Natural killer cell treated with Interleukin-12 subunit alpha and Interleukin-12 subunit beta and Interleukin-15 and Interleukin-18, amount 100 ng/mL, for 72 hours (primary cell): Measurements from ENCODE around the gene SEMA6C. TPM values are rescaled to one million over a fixed set of nuclear protein-coding genes. Genes with fewer than 3 reads are reported as not detected.
"Not testable (repeated sequence)": the region's sequence is repeated elsewhere in the genome, so short reads cannot be mapped to it uniquely, and the experiment has no call there.

Experiments used
- ATAC-seq, 2 donors: fragments of 150-1000 bp; cut with Tn5 transposase in 1 of 2; sonication (Bioruptor Pico), chemical (Tn5 transposase) in 1 of 2; 2 replicates each; pipeline ENCODE4 v1.10.0; 2021
- DNase-seq: peaks from one replicate; pipeline ENCODE4 v3.0.0; 2022; ENCODE audit warnings: low spot score
- H3K27ac Mint-ChIP-seq, 2 donors: 1 replicate in 1 of 2; 2 replicates in 1 of 2; pipeline ENCODE4 v1.8.0; 2022; ENCODE audit warnings: mixed read lengths in 2 of 2, mild to moderate bottlenecking in 1 of 2, moderate library complexity in 1 of 2
- H3K27me3 Mint-ChIP-seq, 2 donors: 1 replicate in 1 of 2; 2 replicates in 1 of 2; pipeline ENCODE4 v1.8.0; 2022; ENCODE audit warnings: mixed read lengths in 2 of 2
- H3K36me3 Mint-ChIP-seq: one replicate; pipeline ENCODE4 v1.8.0; 2022; ENCODE audit warnings: mixed read lengths
- H3K4me1 Mint-ChIP-seq, 2 donors: 1 replicate in 1 of 2; 2 replicates in 1 of 2; pipeline ENCODE4 v1.8.0; 2022; ENCODE audit warnings: low read depth in 2 of 2, mixed read lengths in 2 of 2, mild to moderate bottlenecking in 1 of 2
- H3K4me3 Mint-ChIP-seq: one replicate; pipeline ENCODE4 v1.8.0; 2022; ENCODE audit warnings: mixed read lengths
- H3K9me3 Mint-ChIP-seq: 2 replicates; pipeline ENCODE4 v1.8.0; 2022; ENCODE audit warnings: mixed read lengths
- total RNA-seq, 2 donors: library from RNA; stranded (reverse); gene quantifications; one replicate each; pipeline ENCODE4 v1.2.3, GENCODE V29; 2022

SEMA6C gene
- total RNA-seq, 2 donors from 2014 or later, result 0.90 to 2.9 TPM

GRCh38 chr1:151131701-151132334, 14.6 kb downstream of the SEMA6C start:
- H3K27me3 Mint-ChIP-seq, result no peaks in the 10 kb centered on the region
- H3K9me3 Mint-ChIP-seq, result no peaks in the 10 kb centered on the region
- H3K36me3 Mint-ChIP-seq, result no peaks in the 10 kb centered on the region
- no peak for ATAC-seq
- peaks cover 7 to 10% of the 10 kb centered on the region in 2 donors for H3K4me1 Mint-ChIP-seq
- peak overlapping the region; percentile 70 for H3K4me3 Mint-ChIP-seq
- DNase-seq, result no peak
- peak overlapping the region in 1 of 2 donors; percentile 52 for H3K27ac Mint-ChIP-seq

GRCh38 chr1:151130987-151131586, 15.3 kb downstream of the SEMA6C start:
- H3K27me3 Mint-ChIP-seq, result no peaks in the 10 kb centered on the region
- H3K4me3 Mint-ChIP-seq, result peak overlapping the region; percentile 70
- DNase-seq, result peak; percentile 78
- H3K4me1 Mint-ChIP-seq, result peaks cover 7 to 10% of the 10 kb centered on the region in 2 donors
- H3K36me3 Mint-ChIP-seq, result no peaks in the 10 kb centered on the region
- peak; percentile 92 to 97 for ATAC-seq
- peak overlapping the region in 1 of 2 donors; percentile 52 for H3K27ac Mint-ChIP-seq
- H3K9me3 Mint-ChIP-seq, result no peaks in the 10 kb centered on the region

GRCh38 chr1:151128800-151129199, 17.6 kb downstream of the SEMA6C start:
- no peak overlapping the region for H3K4me3 Mint-ChIP-seq
- peaks cover 7 to 10% of the 10 kb centered on the region in 2 donors for H3K4me1 Mint-ChIP-seq
- no peak for ATAC-seq
- no peaks in the 10 kb centered on the region for H3K9me3 Mint-ChIP-seq
- H3K27me3 Mint-ChIP-seq, result no peaks in the 10 kb centered on the region
- DNase-seq, result no peak
- no peak overlapping the region for H3K27ac Mint-ChIP-seq
- no peaks in the 10 kb centered on the region for H3K36me3 Mint-ChIP-seq

DNA sequence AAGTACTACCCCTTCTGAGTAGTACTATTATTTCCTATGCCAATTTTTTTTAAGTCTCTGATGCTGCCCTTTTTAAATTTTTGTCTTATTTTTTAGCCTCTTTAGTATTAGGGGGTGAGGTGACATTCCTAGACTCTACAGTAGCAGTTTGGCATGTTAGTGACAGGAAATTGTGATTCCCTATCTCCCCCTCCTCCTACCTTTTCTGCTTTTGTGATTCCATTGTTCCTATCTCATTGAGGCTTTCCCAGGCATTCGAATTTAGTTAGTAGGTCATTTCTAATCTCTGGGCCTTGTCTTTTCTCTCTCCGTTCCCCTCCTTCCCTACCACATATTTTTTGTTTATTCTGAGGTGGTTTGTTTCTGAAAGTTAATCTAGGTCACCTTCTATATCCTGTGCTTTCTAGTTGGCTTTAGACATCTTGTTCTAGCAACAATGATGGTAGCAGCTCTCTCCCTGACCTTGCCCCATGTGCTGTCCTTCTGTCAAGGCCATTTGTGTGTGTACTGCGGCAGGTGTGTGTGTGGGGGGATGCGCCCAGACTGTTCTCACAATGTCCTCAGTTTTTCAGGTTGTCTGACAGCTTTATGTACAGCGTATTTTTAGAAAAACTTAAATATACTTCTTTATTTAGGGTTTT, 21.5 kb downstream of the SEMA6C start:
- Mint-ChIP-seq H3K27ac (no peak overlapping the region), H3K4me1 (no peaks in the 10 kb centered on the region), H3K27me3 (no peaks in the 10 kb centered on the region), H3K9me3 (no peaks in the 10 kb centered on the region), H3K4me3 (no peak overlapping the region), H3K36me3 (no peaks in the 10 kb centered on the region)
- ATAC-seq (no peak), DNase-seq (no peak)

DNA sequence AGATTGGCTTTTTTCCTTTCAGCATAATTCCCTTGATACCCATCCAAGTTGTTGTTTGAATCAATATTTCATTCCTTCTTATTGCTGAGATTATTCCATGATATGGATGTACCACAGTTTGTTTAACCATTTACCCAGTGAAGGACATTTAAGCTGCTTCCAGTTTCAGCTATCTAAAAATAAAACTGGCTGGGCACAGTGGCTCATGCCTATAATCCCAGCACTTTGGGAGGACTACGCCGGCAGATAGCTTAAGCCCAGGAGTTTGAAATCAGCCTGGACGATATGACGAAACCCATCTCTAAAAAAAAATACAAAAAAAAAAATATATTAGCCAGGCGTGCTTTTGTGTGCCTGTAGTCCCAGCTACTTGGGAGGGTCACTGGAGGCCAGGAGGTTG, 32.6 kb downstream of the SEMA6C start:
- H3K4me3 Mint-ChIP-seq, result no peak overlapping the region
- H3K27me3 Mint-ChIP-seq, result no peaks in the 10 kb centered on the region
- DNase-seq (no peak), ATAC-seq (no peak)
- no peaks in the 10 kb centered on the region for H3K4me1 Mint-ChIP-seq
- H3K9me3 Mint-ChIP-seq, result no peaks in the 10 kb centered on the region
- no peak overlapping the region for H3K27ac Mint-ChIP-seq
- peaks cover 5% of the 10 kb centered on the region for H3K36me3 Mint-ChIP-seq

DNA sequence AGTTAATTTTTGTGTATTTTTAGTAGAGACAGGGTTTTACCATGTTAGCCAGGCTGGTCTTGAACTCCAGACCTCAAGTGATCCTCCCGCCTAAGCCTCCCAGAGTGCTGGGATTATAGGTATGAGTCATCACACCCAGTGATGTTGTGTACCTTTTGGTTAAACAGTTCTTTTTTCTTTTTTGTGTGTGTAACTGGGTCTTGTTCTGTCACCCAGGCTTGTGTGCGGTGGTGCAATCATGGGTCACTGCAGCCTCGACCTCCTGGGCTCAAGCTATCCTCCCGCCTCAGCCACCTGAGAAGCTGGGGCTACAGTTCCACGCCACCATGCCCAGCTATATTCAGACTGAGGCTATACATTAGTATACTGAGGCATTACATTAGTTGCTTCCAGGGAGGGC, 38.1 kb downstream of the SEMA6C start:
- H3K4me3 Mint-ChIP-seq, result no peak overlapping the region
- no peak overlapping the region for H3K27ac Mint-ChIP-seq
- DNase-seq (no peak), ATAC-seq (no peak)
- H3K27me3 Mint-ChIP-seq, result no peaks in the 10 kb centered on the region
- H3K4me1 Mint-ChIP-seq, result no peaks in the 10 kb centered on the region
- H3K36me3 Mint-ChIP-seq, result no peaks in the 10 kb centered on the region
- no peaks in the 10 kb centered on the region for H3K9me3 Mint-ChIP-seq

GRCh38 chr1:151106894-151107293, 39.5 kb downstream of the SEMA6C start:
- H3K27me3 Mint-ChIP-seq, result no peaks in the 10 kb centered on the region
- H3K36me3 Mint-ChIP-seq, result no peaks in the 10 kb centered on the region
- no peak overlapping the region for H3K27ac Mint-ChIP-seq
- H3K9me3 Mint-ChIP-seq, result no peaks in the 10 kb centered on the region
- no peaks in the 10 kb centered on the region for H3K4me1 Mint-ChIP-seq
- DNase-seq (no peak), ATAC-seq (no peak)
- no peak overlapping the region for H3K4me3 Mint-ChIP-seq

DNA sequence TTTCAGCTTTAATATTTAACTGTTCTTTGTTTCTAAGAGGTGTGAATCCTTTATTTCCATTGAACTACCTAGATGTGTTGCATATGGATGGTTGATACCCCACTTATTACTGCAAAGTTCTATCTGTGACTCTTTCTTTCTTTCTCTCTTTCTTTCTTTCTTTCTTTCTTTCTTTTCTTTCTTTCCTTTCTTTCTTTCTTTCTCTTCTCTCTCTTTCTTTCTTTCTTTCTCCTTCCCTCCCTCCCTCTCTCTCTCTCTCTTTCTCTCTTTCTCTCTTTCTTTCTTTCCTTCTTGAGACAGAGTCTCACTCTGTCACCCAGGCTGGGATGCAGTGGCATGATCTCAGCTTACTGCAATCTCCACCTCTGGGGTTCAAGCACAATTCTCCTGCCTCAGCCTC, 41.8 kb downstream of the SEMA6C start:
- H3K27me3 Mint-ChIP-seq, result no peaks in the 10 kb centered on the region
- peak overlapping the region in 1 of 2 donors; percentile 67 for H3K27ac Mint-ChIP-seq

DNA sequence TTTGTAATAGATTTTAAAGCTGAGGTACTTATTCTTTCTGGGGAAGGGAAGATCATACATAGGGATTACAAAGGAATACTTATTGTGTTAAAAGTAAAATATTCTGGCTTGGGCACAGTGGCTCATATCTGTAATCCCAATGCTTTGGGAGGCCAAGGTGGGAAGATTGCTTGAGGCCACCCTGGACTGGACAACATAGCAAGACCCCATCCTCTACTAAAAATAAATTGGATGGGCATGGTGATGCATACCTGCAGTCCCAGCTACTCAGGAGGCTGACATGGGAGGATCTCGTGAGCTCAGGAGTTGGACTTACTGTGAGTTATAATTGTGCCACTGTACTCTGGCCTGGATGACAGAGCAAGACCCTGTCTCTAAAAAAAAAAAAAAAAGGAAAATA, 48.3 kb downstream of the SEMA6C start:
- ATAC-seq (no peak), DNase-seq (no peak)
- Mint-ChIP-seq H3K27ac (no peak overlapping the region), H3K27me3 (no peaks in the 10 kb centered on the region), H3K9me3 (no peaks in the 10 kb centered on the region), H3K4me1 (no peaks in the 10 kb centered on the region), H3K4me3 (no peak overlapping the region), H3K36me3 (no peaks in the 10 kb centered on the region)

More for the DNA sequence above, 41.8 kb downstream of the SEMA6C start:
- no peak for DNase-seq
- Mint-ChIP-seq H3K36me3 (no peaks in the 10 kb centered on the region), H3K4me3 (no peak overlapping the region), H3K4me1 (no peaks in the 10 kb centered on the region), H3K9me3 (no peaks in the 10 kb centered on the region)
- ATAC-seq, result no peak

DNA sequence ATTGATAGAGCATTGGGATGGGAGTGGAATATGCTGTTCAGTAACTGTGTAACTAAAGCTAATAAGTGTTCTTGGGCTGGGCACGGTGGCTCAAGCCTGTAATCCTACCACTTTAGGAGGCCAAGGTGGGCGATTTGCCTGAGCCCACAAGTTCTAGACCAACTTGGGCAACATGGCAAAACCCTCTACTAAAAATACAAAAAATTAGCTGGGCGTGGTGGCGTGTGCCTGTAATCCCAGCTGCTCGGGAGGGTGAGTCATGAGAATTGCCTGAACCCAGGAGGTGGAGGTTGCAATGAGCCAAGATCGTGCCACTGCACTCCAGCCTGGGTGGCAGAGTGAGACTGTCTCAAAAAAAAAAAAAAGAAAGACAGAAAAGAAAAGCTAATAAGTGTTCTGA, 49.0 kb downstream of the SEMA6C start:
- peak overlapping the region in 1 of 2 donors; percentile 6 for H3K27ac Mint-ChIP-seq
- ATAC-seq, H3K36me3 Mint-ChIP-seq, H3K27me3 Mint-ChIP-seq, H3K4me1 Mint-ChIP-seq, DNase-seq, H3K9me3 Mint-ChIP-seq, H3K4me3 Mint-ChIP-seq: not testable (repeated sequence)

DNA sequence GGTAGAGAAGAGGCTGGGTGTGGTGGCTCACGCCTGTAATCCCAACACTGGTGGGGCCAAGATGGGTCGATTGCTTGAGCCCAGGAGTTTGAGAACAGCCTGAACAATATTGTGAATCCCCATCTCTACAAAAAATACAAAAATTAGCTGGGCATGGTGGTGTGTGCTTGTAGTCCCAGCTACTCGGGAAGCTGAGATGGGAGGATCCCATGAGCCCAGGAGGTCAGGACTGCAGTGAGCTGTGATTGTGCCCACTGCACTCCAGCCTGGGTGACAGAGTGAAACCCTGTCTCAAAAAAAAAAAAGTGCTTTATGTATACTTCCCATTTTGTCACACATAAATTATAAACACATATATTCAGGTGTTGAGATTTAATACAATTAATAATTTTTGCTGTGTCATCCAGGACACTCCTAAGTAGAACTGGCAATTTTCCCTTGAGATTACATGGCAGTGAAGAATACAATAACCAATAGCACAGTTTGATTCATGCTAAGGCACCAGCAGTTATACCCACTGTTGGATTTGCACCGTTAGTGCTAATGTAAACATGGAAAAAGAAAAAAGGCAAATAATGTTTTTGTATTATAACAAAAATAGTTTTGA, 60.4 kb downstream of the SEMA6C start:
- Mint-ChIP-seq H3K4me1 (no peaks in the 10 kb centered on the region), H3K27ac (no peak overlapping the region), H3K4me3 (no peak overlapping the region), H3K36me3 (no peaks in the 10 kb centered on the region), H3K9me3 (no peaks in the 10 kb centered on the region), H3K27me3 (no peaks in the 10 kb centered on the region)
- ATAC-seq (no peak), DNase-seq (no peak)

Other genes with a start within 250 kb of the SEMA6C start
- gene SETDB1, start 220.3 kb downstream of the SEMA6C start, total RNA-seq, result 10 to 100 TPM; 57.8 to 73.6 TPM
- 100 to 1,000 TPM; 170 to 211 TPM for gene CERS2, start 171.8 kb downstream of the SEMA6C start, total RNA-seq
- not detected for gene ANXA9, start 164.3 kb downstream of the SEMA6C start, total RNA-seq
- 10 to 100 TPM; 17.1 to 39.0 TPM for gene MINDY1, start 139.7 kb downstream of the SEMA6C start, total RNA-seq
- gene PRUNE1, start 138.2 kb downstream of the SEMA6C start, total RNA-seq, result 10 to 100 TPM; 12.7 to 13.1 TPM
- 1 to 10 TPM; 1.4 to 3.8 TPM for gene BNIPL, start 110.0 kb downstream of the SEMA6C start, total RNA-seq
- gene C1orf56, start 98.9 kb downstream of the SEMA6C start, total RNA-seq, result 1 to 10 TPM in 1 of 2 donors, under 1 TPM in 1; 0.95 to 1.1 TPM
- 100 to 1,000 TPM; 213 to 481 TPM for gene CDC42SE1, start 87.0 kb downstream of the SEMA6C start, total RNA-seq
- gene MLLT11, start 86.2 kb downstream of the SEMA6C start, total RNA-seq, result 1 to 10 TPM; 4.5 to 8.5 TPM
- gene GABPB2, start 75.9 kb downstream of the SEMA6C start, total RNA-seq, result 10 to 100 TPM; 22.2 to 23.8 TPM
- gene TNFAIP8L2, start 10.0 kb upstream of the SEMA6C start, total RNA-seq, result 10 to 100 TPM; 10.2 to 16.8 TPM
- 1 to 10 TPM; 5.0 to 6.3 TPM for gene LYSMD1, start 19.3 kb upstream of the SEMA6C start, total RNA-seq
- 10 to 100 TPM; 55.2 to 63.2 TPM for gene SCNM1, start 19.5 kb upstream of the SEMA6C start, total RNA-seq
- 1 to 10 TPM; 1.2 to 5.3 TPM for gene TMOD4, start 29.4 kb upstream of the SEMA6C start, total RNA-seq
- 10 to 100 TPM; 33.1 to 74.4 TPM for gene VPS72, start 43.6 kb upstream of the SEMA6C start, total RNA-seq
- gene PIP5K1A, start 51.9 kb upstream of the SEMA6C start, total RNA-seq, result 100 to 1,000 TPM in 1 of 2 donors, 10 to 100 TPM in 1; 93.8 to 116 TPM
- gene PSMD4, start 108.1 kb upstream of the SEMA6C start, total RNA-seq, result 100 to 1,000 TPM; 193 to 235 TPM
- 10 to 100 TPM; 29.1 to 31.2 TPM for gene ZNF687, start 135.7 kb upstream of the SEMA6C start, total RNA-seq
- gene PI4KB, start 180.8 kb upstream of the SEMA6C start, total RNA-seq, result 10 to 100 TPM; 69.9 to 82.3 TPM
- gene RFX5, start 200.6 kb upstream of the SEMA6C start, total RNA-seq, result 10 to 100 TPM; 40.3 to 95.4 TPM
- not detected for gene SELENBP1, start 226.1 kb upstream of the SEMA6C start, total RNA-seq